Measurements from ENCODE around the gene CMSS1.
A peak's percentile ranks its signal among the peaks of the same experiment; 100 is the strongest.

The CMSS1 gene

DNA sequence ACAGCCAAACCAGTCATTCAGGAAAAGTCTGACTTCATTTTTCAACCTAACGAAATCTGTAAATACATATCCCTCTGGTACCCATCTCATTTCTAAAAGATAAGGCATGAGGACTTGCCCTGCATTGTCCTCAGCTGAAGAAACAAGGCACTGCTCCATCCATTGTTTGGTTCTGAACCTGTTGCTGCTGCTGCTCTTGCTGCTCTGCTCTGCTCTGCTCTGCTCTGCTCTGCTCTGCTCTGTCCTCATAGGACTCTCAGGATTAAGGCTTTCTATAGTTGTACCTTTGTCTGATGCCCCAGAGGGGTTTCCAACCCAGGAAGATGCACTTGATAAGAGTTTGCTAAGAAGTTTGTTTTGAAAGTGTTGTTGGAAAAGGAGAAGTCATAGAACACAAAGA is 38.2 kb downstream of the CMSS1 start:
- no peak for DNase-seq

- no peak for DNase-seq
Observed at GRCh38 chr3:99856437-99857220, 39.0 kb downstream of the CMSS1 start.

- DNase-seq: no peak
Observed at GRCh38 chr3:99857278-99857677, 39.6 kb downstream of the CMSS1 start.

GRCh38 chr3:99858469-99858868 is 40.8 kb downstream of the CMSS1 start:
- no peak for DNase-seq

DNA sequence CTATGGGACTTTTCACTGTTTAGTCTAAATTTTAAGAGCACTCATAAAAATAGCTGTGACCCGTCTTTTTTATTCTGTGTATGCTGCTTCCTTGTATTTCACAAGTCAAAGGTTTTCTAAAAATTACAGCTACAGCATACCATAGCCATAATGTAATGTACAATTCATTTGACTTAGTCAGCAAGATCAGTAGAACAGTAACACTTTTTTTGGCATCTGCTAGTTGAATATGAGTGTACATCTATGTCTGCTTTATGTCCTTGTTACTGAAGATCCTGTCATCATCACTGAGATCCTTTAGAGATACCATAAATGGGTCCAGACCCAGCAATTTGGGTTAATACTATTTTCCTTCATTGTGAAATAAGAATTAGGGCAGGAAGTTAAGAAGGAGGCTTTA is 42.2 kb downstream of the CMSS1 start:
- no peak for DNase-seq

GRCh38 chr3:99861216-99861615 is 43.6 kb downstream of the CMSS1 start:
- no peak for DNase-seq

- no peak for DNase-seq
Observed at GRCh38 chr3:99862208-99862607, 44.5 kb downstream of the CMSS1 start.

DNA sequence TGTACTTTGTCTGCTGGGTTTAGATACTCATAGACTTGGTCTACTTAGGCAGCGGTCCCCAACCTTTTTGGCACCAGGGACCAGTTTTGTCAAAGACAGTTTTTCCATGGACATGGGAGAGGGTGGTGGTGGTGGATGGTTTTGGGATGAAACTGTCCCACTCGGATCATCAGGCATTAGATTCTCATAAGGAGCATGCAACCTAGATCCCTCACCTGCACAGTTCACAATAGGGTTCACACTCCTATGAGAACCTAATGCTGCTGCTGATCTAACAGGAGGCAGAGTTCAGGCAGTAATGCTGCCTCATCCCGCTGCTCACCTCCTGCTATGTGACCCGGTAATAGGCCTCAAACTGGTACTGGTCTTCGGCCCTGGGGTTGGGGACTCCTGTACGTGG is 45.3 kb downstream of the CMSS1 start:
- DNase-seq: no peak

DNA sequence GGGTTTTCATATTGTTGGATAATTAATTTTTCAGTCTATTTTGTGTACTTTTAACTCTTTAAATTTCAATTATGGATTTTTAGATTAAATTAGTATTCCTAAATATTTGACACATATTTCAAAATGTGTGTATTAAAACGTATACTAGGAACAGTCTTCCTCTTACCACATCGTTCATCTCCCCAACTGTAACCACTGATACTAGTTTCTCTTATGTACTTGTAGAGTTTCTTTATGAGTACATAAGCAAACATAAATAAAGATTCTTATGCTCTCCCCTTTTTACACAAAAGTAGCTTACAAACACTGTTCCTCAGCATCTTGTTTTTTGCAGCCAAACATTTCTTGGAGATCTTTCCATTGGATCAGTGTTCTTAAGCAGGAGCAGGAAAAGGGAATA is 45.9 kb downstream of the CMSS1 start:
- DNase-seq: no peak

DNA sequence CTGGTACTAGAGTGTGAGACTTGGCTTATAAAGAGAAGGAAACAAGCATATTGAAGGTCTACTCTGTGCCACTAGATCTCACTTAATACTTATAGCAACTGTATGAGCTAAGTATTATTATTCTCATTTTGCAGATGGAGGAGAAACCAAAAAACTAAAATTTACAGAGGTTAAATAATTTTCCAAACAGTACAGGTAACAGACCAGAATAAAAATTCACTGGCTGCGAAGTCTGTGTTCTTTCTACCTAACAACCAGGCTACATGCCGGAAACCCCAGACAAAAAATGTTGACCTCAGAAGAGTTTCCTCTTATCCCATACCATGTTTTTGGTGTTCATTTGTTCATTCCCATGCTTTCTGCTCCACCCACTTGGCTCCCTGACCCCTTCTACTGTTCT is 46.6 kb downstream of the CMSS1 start:
- no peak for DNase-seq

GRCh38 chr3:99865321-99865720 is 47.7 kb downstream of the CMSS1 start:
- DNase-seq: no peak

GRCh38 chr3:99866261-99866761 is 48.6 kb downstream of the CMSS1 start:
- DNase-seq: no peak

GRCh38 chr3:99867594-99868310 is 50.1 kb downstream of the CMSS1 start:
- no peak for DNase-seq

DNA sequence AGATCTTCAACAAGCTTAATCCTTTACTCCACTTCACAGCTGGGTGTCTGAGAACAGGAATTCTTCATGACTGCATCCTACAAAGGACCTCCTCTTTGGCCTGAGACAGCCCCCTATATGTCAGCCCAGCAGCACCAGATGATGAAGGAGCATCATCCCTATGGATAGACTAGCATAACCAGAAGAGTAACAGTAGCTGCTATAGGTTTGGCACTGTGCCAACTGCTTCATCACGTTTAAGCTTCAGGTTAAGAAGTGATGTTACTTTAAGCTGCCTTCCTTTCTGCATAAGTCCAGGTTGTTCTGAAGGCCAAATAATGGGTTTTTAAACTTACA is 50.6 kb downstream of the CMSS1 start:
- DNase-seq: peak; percentile 12

DNA sequence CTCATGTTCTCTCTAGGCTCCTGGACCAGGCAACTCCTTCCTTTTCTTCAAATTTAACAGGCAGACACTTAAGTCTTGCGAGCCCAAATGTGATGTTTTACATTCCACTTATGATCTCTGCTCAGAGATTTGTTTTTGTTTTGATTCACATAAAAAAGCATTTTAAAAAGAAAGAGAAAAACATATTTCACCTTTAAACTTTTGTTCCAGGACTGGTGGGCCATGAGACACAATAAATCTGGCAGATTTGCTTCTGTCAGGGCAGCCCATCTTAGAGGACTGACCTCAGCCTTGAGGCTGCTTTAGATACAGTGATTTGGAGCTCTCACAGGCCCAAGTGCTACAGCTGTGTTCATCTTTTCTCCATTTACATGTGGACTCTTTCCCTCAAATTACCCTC is 52.0 kb downstream of the CMSS1 start:
- no peak for DNase-seq

DNA sequence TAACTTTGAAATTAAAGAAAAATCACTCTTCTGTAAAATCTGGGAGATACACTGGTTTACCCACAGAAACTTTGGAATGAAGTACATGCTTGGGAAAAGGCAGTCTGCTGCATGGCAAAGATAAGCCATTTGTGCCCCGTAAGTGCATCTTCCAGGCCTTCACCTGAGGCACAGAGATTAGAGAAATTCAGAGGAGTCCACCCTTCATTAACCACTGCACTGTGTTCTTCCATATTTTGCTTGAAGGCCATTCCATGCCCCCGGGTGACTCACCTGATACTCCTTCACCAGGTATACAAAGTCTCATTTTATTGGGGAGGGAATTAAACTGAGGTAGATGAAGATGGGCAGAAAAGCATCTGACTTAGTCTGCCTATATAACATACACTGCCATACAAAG is 53.0 kb downstream of the CMSS1 start:
- DNase-seq: no peak

- DNase-seq: no peak
Observed at GRCh38 chr3:99871231-99872045, 53.8 kb downstream of the CMSS1 start.

GRCh38 chr3:99872923-99873254 is 55.2 kb downstream of the CMSS1 start:
- peak; percentile 69 for DNase-seq

GRCh38 chr3:99873269-99874102 is 55.8 kb downstream of the CMSS1 start:
- DNase-seq: peak; percentile 46

- no peak for DNase-seq
Observed at GRCh38 chr3:99874237-99875002, 56.8 kb downstream of the CMSS1 start.

DNA sequence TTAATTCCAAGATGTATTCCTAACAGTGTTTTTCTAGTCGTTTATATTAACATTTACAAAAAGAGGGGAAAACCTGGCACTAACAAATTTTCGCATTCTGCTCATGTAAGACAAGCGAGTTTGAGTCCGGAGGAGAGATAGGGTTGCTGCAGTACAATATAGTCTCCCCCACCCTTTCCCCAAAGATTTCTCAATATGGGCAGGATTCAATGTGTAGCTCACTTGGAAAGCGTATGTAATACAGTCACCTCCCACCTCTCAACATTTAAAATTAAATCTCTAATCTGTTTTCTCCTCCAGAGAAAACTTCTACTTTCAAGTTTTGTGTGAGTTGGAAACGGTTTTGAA is 57.9 kb downstream of the CMSS1 start:
- DNase-seq: peak; percentile 82

All from OCI-M1 (cell line).